ENCODE results near the gene PGAP6.
"Not testable (repeated sequence)": the region's sequence is repeated elsewhere in the genome, so short reads cannot be mapped to it uniquely, and the experiment has no call there.

PGAP6 gene, protein sequence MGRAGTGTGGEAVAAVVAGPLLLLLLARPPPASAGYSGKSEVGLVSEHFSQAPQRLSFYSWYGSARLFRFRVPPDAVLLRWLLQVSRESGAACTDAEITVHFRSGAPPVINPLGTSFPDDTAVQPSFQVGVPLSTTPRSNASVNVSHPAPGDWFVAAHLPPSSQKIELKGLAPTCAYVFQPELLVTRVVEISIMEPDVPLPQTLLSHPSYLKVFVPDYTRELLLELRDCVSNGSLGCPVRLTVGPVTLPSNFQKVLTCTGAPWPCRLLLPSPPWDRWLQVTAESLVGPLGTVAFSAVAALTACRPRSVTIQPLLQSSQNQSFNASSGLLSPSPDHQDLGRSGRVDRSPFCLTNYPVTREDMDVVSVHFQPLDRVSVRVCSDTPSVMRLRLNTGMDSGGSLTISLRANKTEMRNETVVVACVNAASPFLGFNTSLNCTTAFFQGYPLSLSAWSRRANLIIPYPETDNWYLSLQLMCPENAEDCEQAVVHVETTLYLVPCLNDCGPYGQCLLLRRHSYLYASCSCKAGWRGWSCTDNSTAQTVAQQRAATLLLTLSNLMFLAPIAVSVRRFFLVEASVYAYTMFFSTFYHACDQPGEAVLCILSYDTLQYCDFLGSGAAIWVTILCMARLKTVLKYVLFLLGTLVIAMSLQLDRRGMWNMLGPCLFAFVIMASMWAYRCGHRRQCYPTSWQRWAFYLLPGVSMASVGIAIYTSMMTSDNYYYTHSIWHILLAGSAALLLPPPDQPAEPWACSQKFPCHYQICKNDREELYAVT

DNA sequence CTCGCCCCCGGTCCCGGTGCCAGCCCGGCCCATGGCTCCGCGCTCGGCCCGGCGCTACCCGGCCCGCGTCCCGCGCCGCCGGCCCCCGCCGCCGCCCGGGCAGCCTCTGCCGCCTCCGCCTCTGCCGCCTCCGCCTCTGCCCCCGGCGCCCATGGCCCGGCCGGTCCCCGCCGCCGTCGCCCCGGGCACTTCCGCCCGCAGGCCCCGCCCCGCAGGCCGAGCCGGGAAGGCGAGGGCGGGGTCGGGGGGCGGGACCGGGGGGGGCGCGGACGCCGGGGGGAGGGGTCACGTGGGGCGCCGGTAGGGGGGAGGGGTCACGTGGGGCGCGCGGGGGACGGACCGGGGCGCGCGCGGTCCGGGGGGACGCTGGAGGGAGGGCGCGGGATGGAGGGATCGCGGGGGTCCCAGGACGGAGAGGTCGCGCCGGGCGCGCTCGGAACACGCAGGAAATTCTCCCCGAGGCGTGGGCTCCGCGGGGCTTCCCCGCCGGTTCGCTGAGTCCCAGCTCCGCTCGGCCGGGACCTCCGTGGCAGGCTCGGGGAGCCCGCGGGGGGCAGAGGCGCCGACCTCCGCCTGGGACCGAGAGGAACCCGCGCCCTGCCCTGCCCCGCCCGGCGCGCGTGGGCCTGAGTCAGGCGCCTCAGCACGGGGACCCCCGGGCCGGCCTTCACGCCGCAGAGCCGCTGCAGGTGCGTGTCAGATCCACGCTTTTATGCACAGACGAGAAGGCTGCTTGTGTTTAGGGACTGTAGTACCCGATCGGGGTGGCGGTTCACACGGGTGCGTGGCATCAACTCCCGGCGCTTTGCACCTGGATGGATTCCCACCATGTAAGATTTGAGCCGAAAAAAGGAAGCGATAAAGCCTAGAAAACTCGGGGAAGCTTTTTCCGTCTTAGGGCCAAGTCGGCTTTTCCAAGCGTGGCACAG lies at the start of gene PGAP6:
Gene PGAP6 (minus strand): TSS at position 190 of the 929 bp plus-strand sequence. CDS start 157 bp downstream, at position 33.
- peak; percentile 43 to 50 for DNase-seq

DNA sequence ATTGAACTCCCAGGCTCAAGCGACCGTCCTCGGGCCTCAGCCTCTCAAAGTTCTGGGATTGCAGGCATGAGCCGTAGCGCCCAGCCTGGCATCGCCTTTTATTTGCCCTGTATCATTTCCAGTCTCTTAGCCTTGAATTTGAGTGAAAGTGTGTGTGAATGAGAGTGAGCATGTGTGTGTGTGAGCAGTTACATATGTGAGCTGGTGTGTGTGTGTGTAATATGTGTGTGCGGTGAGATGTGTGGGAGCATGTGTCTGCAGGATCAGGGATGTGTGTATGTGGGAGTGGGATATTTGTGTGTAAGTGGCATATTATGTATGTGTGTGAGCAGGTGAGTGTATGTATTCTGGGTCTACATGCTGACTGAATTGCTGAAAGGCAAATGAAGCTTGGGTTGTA lies 49.1 kb upstream of the PGAP6 start:
- no peak for DNase-seq

DNA sequence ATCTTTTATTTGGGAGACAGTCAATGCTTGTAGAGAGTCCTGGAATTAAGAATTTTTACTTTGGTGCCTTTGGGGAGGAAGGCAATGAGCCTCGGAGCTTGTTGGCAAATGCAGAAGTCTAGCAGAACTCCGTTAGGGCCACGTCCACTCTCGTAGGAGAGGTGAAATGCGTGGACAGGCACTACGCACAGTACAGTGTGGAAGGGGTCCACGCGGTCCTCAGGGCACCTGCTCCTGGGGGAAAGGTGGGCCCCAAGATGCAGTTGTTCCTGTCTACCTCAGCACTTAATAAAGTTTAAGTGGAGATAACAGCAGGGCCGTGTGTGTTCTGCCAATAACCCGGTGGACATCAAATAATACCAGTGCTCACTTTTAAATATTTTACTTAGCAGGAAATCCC lies 45.5 kb upstream of the PGAP6 start:
- no peak for DNase-seq

DNA sequence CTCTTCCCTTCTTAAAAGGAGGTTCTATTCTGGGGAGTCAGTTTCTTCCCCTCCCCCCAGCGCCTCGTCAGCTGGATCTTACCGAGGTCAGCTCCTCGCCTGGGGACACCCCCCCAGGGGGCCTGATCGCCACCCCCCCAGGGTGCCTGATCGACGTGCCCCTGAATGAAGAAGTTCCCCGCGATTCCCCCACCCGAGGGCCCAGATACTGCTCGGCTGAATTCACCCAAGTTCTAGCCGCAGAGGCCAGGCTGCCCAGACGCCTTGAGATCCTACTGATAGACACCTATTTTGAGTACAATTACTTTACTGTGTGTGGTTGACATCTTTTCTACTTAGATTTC lies 45.1 kb upstream of the PGAP6 start:
- DNase-seq, result no peak

DNA sequence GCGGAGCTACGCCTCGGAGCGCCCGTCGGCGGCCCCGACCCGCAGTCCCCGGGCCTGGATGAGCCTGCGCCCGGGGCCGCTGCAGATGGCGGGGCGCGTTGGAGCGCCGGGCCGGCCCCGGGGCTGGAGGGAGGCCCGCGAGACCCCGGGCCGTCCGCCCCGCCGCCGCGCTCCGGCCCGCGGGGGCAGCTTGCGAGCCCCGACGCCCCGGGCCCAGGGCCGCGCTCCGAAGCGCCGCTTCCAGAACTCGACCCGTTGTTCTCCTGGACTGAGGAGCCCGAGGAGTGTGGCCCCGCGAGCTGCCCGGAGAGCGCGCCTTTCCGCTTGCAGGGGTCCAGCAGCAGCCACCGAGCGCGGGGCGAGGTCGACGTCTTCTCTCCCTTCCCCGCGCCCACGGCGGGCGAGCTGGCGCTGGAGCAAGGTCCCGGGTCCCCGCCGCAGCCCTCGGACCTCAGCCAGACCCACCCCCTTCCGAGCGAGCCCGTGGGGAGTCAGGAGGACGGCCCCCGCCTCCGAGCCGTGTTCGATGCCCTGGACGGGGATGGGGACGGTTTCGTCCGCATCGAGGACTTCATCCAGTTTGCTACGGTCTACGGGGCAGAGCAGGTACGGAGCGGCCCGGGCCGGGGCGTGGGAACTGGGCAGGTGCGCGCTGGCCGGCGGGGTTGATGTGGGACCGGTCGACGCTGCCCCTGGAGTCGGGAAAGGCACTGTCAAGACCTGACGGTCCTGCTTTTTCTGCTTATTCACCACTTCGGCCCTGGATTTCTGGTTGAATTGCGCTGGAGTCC lies 44.5 kb upstream of the PGAP6 start:
- DNase-seq, result no peak

DNA sequence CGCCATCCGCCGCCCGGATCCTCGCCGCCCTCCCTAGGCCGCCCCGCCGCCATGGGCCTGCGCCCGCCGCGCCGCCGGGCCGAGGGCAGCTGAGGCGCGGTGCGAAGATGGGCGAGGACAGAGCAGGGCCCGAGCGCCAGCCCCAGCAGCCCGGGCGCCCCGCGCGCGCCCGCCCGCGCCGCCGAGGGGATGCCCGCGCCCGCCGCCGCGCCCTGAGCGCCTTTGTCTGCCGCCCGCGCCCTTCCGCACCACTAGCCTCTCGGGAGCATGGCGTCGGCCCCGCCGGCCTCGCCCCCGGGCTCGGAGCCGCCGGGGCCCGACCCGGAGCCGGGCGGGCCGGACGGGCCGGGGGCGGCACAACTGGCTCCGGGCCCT lies 43.9 kb upstream of the PGAP6 start:
- DNase-seq, result no peak

DNA sequence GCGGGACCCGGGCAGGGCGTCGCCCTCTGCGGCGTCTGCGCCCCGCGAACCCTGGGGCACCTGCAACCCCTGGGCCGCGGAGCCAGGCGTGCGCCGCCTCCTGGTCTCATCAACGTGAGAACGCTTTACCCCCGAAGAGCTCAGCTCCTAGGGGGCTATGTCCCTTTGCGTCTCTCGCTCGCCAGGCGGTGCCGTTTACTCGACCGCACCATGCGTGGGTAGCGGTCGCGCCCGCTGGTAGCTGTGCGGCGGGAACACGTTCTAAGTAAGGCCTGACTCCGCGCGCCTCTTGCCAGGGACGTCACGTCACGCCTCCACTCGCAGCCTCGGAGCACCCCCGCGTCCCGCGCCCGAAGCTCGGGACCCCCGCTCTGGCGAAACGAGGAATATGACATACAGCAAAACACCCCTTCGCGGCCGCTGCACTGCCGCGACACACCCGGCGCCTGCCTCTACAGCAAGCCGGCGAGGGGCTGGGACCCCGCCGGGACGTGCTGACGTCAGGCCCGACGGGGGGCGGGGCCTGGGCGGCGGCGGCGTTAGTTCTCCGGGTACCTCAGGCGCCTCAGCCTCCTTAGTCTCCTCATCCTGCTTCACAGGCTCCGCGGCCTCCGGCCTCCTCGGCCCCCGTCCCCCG lies 43.4 kb upstream of the PGAP6 start, which contains the start of gene RAB11FIP3:
Gene RAB11FIP3 (plus strand): TSS at position 568 of the 637 bp plus-strand sequence. CDS start 358 bp downstream, outside the sequence.
- peak; percentile 84 to 85 for DNase-seq

DNA sequence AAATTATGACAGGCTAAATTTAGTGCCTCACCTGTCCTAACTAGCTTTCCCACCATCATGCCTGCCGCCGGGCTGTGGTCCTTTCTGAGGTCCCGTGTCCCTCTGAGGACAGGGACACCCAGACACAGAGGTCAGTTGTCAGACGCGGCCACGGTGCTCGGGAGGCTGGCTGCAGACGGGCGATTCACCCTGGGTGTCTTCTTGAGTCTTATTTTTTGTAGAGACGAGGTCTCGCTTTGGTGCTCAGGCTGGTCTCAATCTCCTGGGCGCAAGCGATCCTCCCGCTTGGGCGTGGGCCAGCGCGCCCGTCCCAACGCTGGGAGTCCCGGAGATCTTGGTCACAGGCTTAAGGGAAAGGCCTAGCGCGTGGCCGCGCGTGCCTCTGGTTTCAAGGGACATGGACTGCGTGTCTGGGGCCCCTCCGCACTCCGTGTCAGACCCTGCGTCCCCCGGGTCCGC lies 42.9 kb upstream of the PGAP6 start:
- DNase-seq, result no peak

DNA sequence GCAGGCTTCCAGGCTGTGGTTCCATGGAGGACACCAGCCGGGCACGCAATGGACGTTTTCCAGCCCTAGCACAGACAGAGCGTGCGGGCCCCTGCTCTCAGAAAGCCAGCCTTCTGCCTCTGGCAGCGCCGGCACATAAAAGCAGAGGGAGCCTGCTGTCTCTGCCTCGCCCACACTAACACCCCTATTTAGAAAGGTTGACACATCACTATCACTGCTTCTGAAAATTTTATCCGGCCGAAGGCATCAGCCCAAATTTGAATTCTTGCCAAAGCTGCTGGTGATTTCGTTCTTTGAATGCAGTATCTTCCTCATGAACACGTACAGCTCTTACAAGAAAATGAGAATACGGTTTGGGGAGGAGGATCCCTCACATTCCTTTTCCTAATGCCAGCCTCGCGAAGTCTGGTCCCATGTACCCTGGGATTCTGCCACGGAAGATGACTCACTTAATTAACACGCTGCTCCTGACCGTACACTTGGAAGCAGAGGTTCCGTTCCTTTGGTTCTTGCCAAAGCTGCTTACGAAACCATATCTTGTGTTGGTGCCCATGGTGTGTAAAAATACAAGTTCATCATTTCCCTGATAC lies 42.4 kb upstream of the PGAP6 start:
- DNase-seq, result no peak

DNA sequence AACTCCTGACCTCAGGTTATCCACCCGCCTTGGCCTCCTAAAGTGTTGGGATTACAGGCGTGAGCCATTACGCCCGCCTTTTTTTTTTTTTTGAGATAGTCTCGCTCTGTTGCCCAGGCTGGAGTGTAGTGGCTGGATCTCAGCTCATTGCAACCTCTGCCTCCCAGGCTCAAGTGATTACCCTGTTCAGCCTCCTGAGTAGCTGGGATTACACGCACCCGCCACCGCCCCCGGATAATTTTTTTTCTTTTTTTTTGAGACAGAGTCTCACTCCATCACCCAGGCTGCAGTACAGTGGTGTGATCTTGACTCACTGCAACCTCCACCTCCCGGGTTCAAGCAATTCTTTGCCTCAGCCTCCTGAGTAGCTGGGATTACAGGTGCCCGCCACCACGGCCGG lies 40.4 kb upstream of the PGAP6 start:
- not testable (repeated sequence) for DNase-seq

DNA sequence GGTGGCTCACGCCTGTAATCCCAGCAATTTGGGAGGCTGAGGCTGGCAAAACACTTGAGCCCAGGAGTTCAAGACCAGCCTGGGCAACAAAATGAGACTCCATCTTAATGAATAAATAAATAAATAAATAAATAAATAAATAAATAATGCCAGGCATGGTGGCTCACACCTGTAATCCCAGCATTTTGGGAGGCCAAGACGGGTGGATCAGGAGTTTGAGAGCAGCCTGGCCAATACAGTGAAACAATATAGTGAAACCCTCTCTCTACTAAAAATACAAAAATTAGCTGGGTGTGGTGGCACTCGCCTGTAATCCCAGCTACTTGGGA lies 33.4 kb upstream of the PGAP6 start:
- not testable (repeated sequence) for DNase-seq

DNA sequence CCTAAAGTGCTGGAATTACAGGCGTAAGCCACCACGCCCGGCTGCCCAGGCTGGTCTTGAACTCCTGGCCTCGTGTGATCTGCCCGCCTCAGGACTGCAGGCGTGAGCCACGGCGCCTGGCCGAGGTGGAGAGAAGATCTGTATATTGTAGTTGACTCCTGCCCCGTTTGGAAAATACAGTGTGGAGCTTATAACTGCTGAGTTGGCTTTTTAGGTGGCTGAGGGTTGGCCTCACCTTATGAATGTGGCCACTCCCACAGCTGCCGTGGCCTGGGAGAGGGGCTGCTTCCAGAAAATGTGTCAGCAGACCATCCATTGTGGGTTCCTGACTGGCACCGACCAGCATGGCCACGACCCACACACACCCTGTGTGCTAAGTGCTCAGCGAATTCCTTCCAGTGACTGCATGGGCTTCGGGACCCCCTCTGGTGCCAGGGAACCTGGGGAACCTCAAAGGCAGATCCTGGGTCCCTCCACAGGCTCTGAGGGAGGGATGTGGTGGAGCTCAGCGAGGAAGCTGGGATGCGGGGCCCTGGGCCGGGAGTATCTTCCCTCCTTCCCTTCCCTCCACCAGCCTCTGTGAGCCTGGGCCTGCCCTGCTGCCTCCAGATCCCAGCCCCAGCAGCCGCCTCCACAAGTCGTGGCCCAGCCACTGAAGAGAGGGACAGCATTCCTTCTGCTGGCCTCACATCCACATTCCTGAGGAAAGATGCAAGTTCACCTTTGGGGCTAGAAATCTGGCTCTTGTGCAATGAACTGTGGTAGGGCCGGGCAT lies 32.8 kb upstream of the PGAP6 start:
- no peak for DNase-seq

DNA sequence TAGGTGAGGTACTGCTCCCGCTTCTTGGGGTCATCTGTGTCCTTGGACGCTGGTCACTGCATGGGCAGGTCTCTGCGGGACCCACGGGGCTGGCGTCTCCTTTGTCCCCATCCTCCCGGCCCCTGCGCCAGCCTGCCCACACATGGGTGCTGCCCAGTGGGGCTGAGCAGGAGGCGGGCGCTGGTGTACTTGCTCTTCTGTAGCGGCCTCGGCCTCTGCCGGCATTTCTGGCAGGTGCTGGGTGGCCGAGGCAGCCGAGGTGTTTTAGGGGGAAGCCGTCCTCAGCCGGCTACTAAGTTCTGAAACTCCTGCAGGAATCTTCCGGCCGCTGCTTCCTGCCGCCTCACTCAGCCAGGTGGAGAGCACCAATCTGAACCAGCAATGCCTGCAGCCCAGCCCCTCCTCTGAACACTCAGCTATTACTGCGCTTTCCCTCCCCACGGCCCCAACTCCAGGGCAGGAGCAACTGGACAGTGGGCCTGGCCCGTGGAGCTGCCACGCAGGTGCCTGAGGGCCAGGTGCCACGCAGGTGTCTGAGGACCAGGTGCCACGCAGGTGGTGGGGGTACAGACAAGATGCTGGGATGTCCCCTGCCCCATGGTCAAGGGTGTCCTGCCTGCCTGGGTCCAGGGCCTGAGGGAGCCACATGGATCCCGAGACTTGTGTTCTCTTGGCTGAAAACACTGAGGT lies 29.9 kb upstream of the PGAP6 start:
- DNase-seq, result no peak

DNA sequence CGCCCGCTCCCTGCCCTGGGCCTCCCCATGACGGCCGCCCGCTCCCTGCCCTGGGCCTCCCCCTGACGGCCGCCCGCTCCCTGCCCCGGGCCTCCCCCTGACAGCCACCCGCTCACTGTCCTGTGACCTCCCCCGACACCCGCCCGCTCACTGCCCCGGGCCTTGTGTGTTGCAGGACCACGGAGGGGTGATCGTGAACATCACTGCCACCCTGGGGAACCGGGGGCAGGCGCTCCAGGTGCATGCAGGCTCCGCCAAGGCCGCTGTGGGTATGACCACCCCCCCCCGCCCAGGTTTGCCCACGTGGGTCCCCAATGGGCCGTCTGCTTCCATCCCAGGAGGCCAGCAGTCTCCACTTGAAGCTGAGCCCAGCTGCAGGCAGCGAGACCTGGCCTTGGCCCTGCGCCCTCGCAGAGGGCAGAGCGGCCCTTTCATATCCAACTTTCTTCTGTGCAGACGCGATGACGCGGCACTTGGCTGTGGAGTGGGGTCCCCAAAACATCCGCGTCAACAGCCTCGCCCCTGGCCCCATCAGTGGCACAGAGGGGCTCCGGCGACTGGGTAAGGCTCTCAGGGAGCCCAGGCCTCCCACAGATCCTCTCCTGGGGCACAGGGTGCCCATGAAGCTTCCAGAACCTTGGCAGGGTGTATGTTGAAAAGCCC lies 28.9 kb upstream of the PGAP6 start:
- no peak for DNase-seq

DNA sequence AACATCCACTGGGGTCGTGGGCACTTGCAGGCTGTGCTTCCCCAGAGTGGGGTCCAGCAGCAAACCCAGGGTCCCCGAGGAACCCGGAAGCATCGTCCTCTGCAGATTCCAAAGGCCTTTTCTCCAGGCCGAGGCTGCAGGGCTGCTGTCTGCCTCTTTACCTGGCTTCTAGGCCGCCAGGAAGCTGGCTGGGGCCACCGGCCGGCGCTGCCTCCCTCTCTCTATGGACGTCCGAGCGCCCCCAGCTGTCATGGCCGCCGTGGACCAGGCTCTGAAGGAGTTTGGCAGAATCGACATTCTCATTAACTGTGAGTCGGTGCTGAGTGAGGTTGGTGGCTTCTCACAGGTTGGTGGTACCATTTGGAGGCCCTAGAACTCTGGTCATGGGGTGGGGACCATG lies 25.5 kb upstream of the PGAP6 start:
- DNase-seq, result no peak

DNA sequence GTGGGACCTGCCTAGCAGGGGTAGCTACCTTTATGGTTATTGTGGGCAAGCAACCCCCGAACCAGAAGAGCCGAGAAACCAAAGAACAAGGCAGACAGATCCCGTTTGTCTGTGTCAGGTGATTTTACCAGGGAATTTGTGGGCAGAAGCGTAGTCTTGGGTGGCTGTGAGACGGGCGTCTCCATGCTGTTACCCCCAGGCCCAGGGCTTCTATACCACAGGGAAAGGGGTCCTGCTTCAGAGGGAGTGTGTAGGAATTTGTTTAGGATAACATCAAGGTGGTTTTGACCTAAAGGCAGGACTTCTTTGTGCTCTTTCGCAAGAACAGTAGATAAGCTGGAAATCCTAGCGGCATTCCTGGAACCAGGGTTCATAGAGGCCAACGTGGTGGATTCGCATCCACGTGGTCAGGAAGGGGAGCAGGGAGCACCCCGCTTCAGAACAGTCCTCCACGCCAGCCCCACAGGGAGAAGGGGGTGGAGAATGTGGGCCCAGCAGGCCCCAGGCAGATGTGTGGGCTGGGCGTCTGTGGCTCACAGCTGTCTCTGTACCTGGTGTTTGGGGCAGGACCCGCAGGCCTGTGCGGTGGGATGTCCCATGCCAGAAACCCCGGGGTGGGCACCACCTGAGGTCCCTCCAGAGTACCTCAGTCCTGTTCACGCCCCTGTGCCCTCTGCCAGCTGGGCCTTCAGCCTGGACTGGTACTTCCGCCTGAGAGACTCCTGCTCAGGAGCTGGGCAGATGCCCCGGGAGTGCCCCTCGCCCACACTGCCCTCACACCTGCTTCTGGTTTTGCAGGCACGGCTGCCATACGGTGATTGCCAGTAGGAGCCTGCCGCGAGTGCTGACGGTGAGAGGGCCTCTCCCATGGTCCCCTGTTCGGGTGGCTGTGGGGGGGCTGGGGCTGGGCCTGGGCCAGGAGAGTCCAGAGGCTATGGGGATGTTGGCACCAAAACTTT lies 24.0 kb upstream of the PGAP6 start:
- no peak for DNase-seq

DNA sequence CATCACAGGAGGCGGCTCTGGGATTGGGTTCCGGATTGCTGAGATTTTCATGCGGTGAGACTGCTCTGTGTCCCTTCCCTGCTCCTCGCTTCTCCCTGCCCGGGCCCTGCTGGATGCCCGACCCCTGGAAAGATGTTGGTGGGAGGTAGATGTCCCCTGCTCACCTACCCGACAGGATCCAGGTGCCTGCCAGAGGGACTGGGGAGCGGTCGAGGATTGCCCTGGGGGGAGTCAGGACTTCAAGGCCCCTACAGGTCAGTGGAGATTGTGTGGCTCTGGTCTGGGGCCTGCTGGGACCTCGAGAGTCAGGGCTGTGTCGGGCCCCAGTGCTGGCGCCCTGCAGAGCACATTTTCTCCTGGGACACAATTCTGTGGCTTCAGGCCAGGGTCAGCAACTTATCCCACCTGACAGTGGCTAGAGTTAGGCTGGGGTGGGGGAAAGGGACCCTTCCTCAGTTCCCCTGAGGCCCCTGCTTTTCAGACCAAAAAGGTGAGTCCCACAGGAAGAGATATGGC lies 23.3 kb upstream of the PGAP6 start:
- DNase-seq, result no peak
